Activated T-helper 1 cell treated with anti-CD3 and anti-CD28 coated beads, Interleukin-12 subunit alpha, Interleukin-12 subunit beta, Interleukin-2, Interleukin-4 antibody, amounts not matched to agents 30 ng/mL and 10 ng/mL and 1 ng/mL, durations not matched to agents 14 hours and 24 hours and 36 hours (primary cell): ENCODE results near the gene NDUFAF4. TPM values are rescaled to one million over a fixed set of nuclear protein-coding genes. Genes with fewer than 3 reads are reported as not detected.

ENCODE experiments used
- DNase-seq: peaks from one replicate; pipeline ENCODE4 v3.0.0; 2021; ENCODE audit warnings: low spot score
- H3K27ac Mint-ChIP-seq: one replicate; pipeline ENCODE4 v1.8.0; 2021; ENCODE audit warnings: mild to moderate bottlenecking, mixed read lengths
- H3K27me3 Mint-ChIP-seq: one replicate; pipeline ENCODE4 v1.8.0; 2022; ENCODE audit warnings: mild to moderate bottlenecking, moderate library complexity, mixed read lengths; ENCODE audit not compliant: insufficient read depth
- H3K36me3 Mint-ChIP-seq: one replicate; pipeline ENCODE4 v1.8.0; 2021; ENCODE audit warnings: low read depth, mixed read lengths
- H3K4me1 Mint-ChIP-seq: one replicate; pipeline ENCODE4 v1.8.0; 2021; ENCODE audit warnings: low read depth, mixed read lengths
- H3K4me3 Mint-ChIP-seq: one replicate; pipeline ENCODE4 v1.8.0; 2021; ENCODE audit warnings: mild to moderate bottlenecking, moderate library complexity, mixed read lengths
- H3K9me3 Mint-ChIP-seq: one replicate; pipeline ENCODE4 v1.8.0; 2021; ENCODE audit warnings: mixed read lengths
- intact Hi-C: fragments of 100-400 bp; cut with micrococcal nuclease; formaldehyde crosslinking; loops from one replicate; pipeline ENCODE4 v1.15.1; 2024
- total RNA-seq: library from RNA; stranded (reverse); gene quantifications from 2 replicates; pipeline ENCODE4 v1.2.3, GENCODE V29; 2022

Gene NDUFAF4
- total RNA-seq, 1 donor from 2014 or later, result 74.1 TPM

- Mint-ChIP-seq H3K4me1 (peaks cover 33% of the 10 kb centered on the region), H3K27me3 (peaks cover 2% of the 10 kb centered on the region), H3K4me3 (peak overlapping the region; percentile 87), H3K9me3 (no peaks in the 10 kb centered on the region), H3K27ac (peak overlapping the region; percentile 85), H3K36me3 (no peaks in the 10 kb centered on the region)
- no peak for DNase-seq
- intact Hi-C loops, result loop anchor here (1.0 to 10.0 kb wide), 6 partner anchors 17 to 471 kb away; partner anchors contain the start of genes GPR63, MMS22L, NDUFAF4 and UFL1
Measured at GRCh38 chr6:96923871-96924493, 26.3 kb upstream of the NDUFAF4 start.

DNA sequence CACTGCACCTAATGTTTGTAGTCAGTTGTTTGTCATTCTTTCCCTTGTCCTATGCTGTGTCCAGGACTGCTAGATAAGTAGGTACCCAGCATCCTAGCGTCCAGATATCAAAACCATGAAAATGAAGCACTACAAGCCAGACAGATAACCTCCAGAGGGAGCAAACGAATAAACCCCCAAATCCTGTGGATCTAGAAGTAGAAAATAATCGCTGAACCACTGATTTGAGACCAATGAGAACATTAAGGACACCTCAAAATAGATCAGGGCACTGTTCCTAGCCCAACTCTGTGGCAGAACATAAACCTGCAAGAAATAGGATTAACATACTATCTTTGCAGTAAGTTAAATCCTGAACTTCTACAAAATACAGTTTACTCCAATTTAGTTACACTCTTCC, 25.7 kb upstream of the NDUFAF4 start:
- DNase-seq, result no peak
- intact Hi-C loops, result loop anchor here (10.0 kb wide), 1 partner anchor 471 kb away; no protein-coding TSS in a partner anchor
- Mint-ChIP-seq H3K36me3 (no peaks in the 10 kb centered on the region), H3K4me1 (peaks cover 33% of the 10 kb centered on the region), H3K9me3 (no peaks in the 10 kb centered on the region), H3K27ac (peak overlapping the region; percentile 85), H3K27me3 (peaks cover 2% of the 10 kb centered on the region), H3K4me3 (peak overlapping the region; percentile 87)

DNA sequence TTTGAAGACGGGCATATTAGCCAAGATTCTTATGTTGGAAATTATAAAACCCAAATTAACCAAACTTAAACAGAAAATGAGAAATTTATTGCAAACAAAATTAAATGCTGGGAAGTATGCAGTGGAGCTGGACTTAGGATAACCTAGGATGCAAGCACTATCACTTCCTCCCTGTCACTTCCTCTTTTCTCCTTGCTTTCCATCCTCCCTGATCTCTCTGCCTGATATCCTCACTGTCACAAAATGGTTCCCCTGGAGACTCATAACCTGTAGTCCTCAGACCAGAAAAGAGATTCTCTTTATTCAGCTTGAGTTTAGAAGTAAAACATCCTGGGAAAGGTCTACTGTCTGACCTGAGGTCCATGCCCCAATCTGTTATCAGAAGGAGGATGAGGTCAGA, 19.4 kb upstream of the NDUFAF4 start:
- H3K4me1 Mint-ChIP-seq, result peaks cover 6% of the 10 kb centered on the region
- H3K27ac Mint-ChIP-seq, result no peak overlapping the region
- H3K36me3 Mint-ChIP-seq, result no peaks in the 10 kb centered on the region
- no peak for DNase-seq
- H3K4me3 Mint-ChIP-seq, result no peak overlapping the region
- H3K9me3 Mint-ChIP-seq, result no peaks in the 10 kb centered on the region
- intact Hi-C loops, result no loop called here
- H3K27me3 Mint-ChIP-seq, result peaks cover 5% of the 10 kb centered on the region

GRCh38 chr6:96913621-96914020, 15.9 kb upstream of the NDUFAF4 start:
- Mint-ChIP-seq H3K9me3 (no peaks in the 10 kb centered on the region), H3K36me3 (no peaks in the 10 kb centered on the region), H3K4me3 (no peak overlapping the region), H3K4me1 (peaks cover 5% of the 10 kb centered on the region), H3K27ac (no peak overlapping the region), H3K27me3 (peaks cover 5% of the 10 kb centered on the region)
- intact Hi-C loops, result no loop called here
- DNase-seq, result no peak

DNA sequence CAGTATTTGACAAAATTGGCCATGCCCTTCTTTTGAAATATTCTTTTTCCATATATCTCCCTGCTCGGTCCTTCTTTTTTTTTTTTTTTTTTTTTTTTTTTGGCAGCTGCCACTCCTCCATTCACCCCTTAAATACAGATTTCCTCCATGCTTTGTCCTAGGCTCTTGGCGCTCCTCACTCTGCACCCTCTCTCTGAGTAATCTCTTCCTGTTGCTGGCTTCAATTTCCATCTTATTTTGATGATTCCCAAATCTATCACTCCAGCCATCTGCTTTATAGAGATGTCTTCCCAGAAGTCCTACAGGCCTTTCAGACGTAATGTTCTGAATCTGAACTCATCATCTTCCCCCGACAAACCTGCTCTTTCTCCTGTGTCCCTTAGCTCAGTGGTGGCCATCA, 14.1 kb upstream of the NDUFAF4 start:
- Mint-ChIP-seq H3K36me3 (no peaks in the 10 kb centered on the region), H3K4me1 (peaks cover 14% of the 10 kb centered on the region), H3K4me3 (no peak overlapping the region), H3K27me3 (peaks cover 5% of the 10 kb centered on the region), H3K9me3 (no peaks in the 10 kb centered on the region), H3K27ac (no peak overlapping the region)
- intact Hi-C loops, result no loop called here
- no peak for DNase-seq

DNA sequence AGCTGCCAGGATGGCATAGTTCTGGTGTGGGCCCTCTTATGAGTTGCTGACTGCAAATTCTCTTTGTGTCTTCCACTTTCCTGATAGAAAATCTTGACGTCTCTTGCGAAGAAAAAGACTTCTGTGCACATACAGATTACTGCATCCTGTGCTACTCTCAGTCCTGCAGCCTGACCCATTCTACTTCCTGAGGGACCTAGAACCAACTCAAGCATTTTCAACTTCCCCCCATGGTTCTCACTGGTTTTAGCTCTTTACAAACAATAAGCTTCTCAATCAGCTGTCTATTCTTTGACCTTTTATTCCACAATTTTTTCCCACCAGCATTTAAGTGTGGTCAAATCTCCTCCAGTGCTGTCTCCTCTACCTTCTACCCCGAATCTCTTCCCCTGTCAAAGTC, 13.5 kb upstream of the NDUFAF4 start:
- peaks cover 6% of the 10 kb centered on the region for H3K27me3 Mint-ChIP-seq
- H3K9me3 Mint-ChIP-seq, result no peaks in the 10 kb centered on the region
- DNase-seq, result no peak
- peaks cover 14% of the 10 kb centered on the region for H3K4me1 Mint-ChIP-seq
- no peak overlapping the region for H3K4me3 Mint-ChIP-seq
- H3K36me3 Mint-ChIP-seq, result no peaks in the 10 kb centered on the region
- intact Hi-C loops, result no loop called here
- H3K27ac Mint-ChIP-seq, result no peak overlapping the region

GRCh38 chr6:96909811-96910210, 12.1 kb upstream of the NDUFAF4 start:
- Mint-ChIP-seq H3K27me3 (peaks cover 7% of the 10 kb centered on the region), H3K4me1 (peaks cover 14% of the 10 kb centered on the region), H3K9me3 (no peaks in the 10 kb centered on the region), H3K4me3 (no peak overlapping the region), H3K27ac (no peak overlapping the region), H3K36me3 (no peaks in the 10 kb centered on the region)
- no peak for DNase-seq
- intact Hi-C loops, result loop anchor here (5.0 kb wide), 1 partner anchor 202 kb away; no protein-coding TSS in a partner anchor

DNA sequence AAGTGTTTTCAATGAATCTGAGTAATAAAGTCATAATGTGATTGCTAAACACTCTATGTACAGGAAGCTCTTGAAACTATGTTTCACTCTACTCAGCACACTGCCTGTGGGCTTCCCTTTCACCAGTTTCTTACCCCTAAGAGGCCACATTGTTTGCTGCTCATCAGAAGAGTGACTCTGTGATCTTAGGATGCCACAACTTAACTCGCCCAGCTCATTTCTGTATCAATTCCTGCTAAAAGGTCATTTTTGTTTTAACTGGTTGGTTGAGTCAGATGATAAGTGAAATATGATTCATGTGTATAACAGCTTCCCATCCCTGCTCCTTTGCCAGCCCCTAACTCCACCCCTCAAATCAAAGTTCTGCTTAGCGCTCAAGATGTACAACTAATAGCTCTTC, 9.8 kb upstream of the NDUFAF4 start:
- intact Hi-C loops, result loop anchor here (1.0 to 5.0 kb wide), 3 partner anchors 10 to 205 kb away; partner anchors contain the start of genes KLHL32 and NDUFAF4
- Mint-ChIP-seq H3K4me1 (peaks cover 14% of the 10 kb centered on the region), H3K36me3 (no peaks in the 10 kb centered on the region), H3K4me3 (peak overlapping the region; percentile 6), H3K9me3 (no peaks in the 10 kb centered on the region), H3K27ac (no peak overlapping the region), H3K27me3 (peaks cover 1% of the 10 kb centered on the region)
- no peak for DNase-seq

GRCh38 chr6:96900873-96901272, 3.2 kb upstream of the NDUFAF4 start:
- intact Hi-C loops, result no loop called here
- H3K4me3 Mint-ChIP-seq, result no peak overlapping the region
- peaks cover 16% of the 10 kb centered on the region for H3K4me1 Mint-ChIP-seq

GRCh38 chr6:96899451-96899998, 1.8 kb upstream of the NDUFAF4 start:
- H3K4me3 Mint-ChIP-seq, result peak overlapping the region; percentile 29
- DNase-seq, result no peak
- peaks cover 8% of the 10 kb centered on the region for H3K36me3 Mint-ChIP-seq
- peaks cover 21% of the 10 kb centered on the region for H3K4me1 Mint-ChIP-seq
- no peak overlapping the region for H3K27ac Mint-ChIP-seq
- H3K9me3 Mint-ChIP-seq, result no peaks in the 10 kb centered on the region
- intact Hi-C loops, result loop anchor here (1.0 to 10.0 kb wide), 4 partner anchors 155 to 595 kb away; no protein-coding TSS in a partner anchor
- H3K27me3 Mint-ChIP-seq, result peaks cover 2% of the 10 kb centered on the region

More at GRCh38 chr6:96900873-96901272, 3.2 kb upstream of the NDUFAF4 start:
- Mint-ChIP-seq H3K36me3 (peaks cover 5% of the 10 kb centered on the region), H3K27ac (no peak overlapping the region), H3K27me3 (peaks cover 2% of the 10 kb centered on the region), H3K9me3 (no peaks in the 10 kb centered on the region)
- DNase-seq, result no peak

DNA sequence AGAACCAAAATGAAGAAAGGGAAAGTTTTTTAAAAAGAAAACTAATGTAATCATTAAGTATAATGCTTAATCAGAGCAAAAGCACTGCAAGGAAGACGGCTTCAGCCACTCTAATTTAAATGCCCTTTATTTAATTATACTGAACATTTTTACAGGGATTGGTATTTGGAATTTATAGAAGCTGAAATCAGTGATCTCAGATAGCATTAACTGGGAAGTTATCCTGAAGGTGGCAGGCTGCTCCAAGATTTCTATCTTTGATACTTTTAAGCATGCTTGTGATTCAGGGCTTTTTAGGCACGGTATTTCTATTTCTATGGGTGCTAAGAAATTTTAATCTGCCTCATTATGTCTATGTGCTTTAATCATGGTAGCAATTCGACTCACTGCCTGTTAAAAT, 1.3 kb upstream of the NDUFAF4 start:
- intact Hi-C loops, result loop anchor here (1.0 to 10.0 kb wide), 4 partner anchors 155 to 594 kb away; no protein-coding TSS in a partner anchor
- Mint-ChIP-seq H3K27ac (no peak overlapping the region), H3K27me3 (peaks cover 2% of the 10 kb centered on the region), H3K4me3 (peak overlapping the region; percentile 29), H3K4me1 (peaks cover 21% of the 10 kb centered on the region), H3K36me3 (peaks cover 10% of the 10 kb centered on the region), H3K9me3 (no peaks in the 10 kb centered on the region)
- DNase-seq, result no peak

DNA sequence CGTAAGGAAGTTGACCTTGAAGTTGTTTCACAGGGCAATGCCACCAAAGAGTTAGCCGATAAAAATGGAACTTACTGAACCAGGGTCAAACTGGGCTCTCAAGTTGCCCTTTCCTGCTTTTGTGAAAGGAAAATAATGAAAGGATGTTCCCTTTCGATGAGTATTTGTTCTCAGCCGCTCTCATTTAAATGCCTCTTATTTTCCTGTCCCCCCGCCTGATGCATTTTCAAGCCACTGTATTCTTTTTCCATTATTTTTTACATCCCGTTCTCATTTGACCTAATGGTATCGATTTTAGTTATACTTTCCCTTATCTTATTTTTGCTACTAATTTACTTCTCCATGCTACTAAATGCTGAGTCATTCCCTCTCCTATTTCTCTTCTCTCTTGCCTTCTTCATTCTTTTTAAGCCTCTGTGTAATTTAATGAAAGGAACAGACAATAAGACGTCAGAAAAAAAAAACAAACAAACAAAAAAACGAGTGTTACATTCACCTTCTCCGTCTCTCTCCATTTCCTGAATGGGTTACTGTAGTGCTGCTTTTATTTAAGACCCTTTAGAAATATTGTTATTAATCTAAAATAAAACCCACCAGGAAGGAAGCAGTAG, 655 bp upstream of the NDUFAF4 start:
- intact Hi-C loops, result loop anchor here (5.0 to 10.0 kb wide), 3 partner anchors 356 to 594 kb away; no protein-coding TSS in a partner anchor
- Mint-ChIP-seq H3K9me3 (no peaks in the 10 kb centered on the region), H3K27ac (peak overlapping the region; percentile 98), H3K27me3 (peaks cover 2% of the 10 kb centered on the region), H3K4me3 (peak overlapping the region; percentile 98), H3K4me1 (peaks cover 21% of the 10 kb centered on the region), H3K36me3 (peaks cover 10% of the 10 kb centered on the region)
- no peak for DNase-seq

GRCh38 chr6:96889146-96889545, 8.5 kb downstream of the NDUFAF4 start:
- Mint-ChIP-seq H3K9me3 (no peaks in the 10 kb centered on the region), H3K27ac (no peak overlapping the region), H3K36me3 (peaks cover 21% of the 10 kb centered on the region), H3K4me1 (peaks cover 6% of the 10 kb centered on the region), H3K27me3 (no peaks in the 10 kb centered on the region), H3K4me3 (no peak overlapping the region)
- DNase-seq, result no peak
- intact Hi-C loops, result no loop called here
